ENCODE measurements around the gene ZNF423.

The ZNF423 gene

DNA sequence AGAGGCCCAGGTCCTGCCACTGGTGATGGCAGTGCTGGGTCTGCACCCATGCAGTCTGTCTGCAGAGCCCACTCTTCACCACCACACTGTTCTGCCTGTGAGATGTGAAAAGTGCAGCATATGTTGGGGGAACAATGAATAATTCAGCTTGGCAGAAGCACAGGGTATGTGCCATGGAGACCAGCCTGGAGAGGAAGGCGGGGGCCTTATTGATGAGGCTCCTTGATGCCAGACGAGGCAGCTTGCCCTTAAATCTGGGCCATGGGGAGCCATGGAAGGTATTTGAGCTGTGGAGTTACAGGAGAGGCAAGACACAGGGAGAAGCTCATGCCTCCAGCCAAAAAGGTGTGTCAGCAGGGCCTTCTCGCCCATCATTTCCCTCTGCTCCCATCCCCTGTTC lies 357.6 kb downstream of the ZNF423 start:
- Histone ChIP-seq H2AFZ (ENCODE audit: low read length) (no peak overlapping the region), H3K36me3 (replicated peaks; ENCODE audit: insufficient read depth, low read length) (no peaks in the 10 kb centered on the region), H3K27me3 (replicated peaks; ENCODE audit: insufficient read depth, low read length) (no peaks in the 10 kb centered on the region), H3K79me2 (ENCODE audit: low read length) (no peaks in the 10 kb centered on the region), H3K4me3 (ENCODE audit: low read length) (no peak overlapping the region), H4K20me1 (ENCODE audit: insufficient read depth, low read length) (no peaks in the 10 kb centered on the region), H3K27ac (ENCODE audit: low read length) (no peak overlapping the region), H3K9ac (ENCODE audit: low read length) (no peak overlapping the region), H3K4me1 (ENCODE audit: low read length) (no peaks in the 10 kb centered on the region), H3K4me2 (ENCODE audit: low read depth, low read length) (no peak overlapping the region), H3K9me2 (replicated peaks; ENCODE audit: insufficient read depth, low read length) (no peaks in the 10 kb centered on the region), H3F3A (ENCODE audit: insufficient read depth, low read length) (no peaks in the 10 kb centered on the region), H3K9me3 (replicated peaks; ENCODE audit: insufficient read depth, low read length) (no peaks in the 10 kb centered on the region)
- no peak for DNase-seq
- TF ChIP-seq, protein P1, sequence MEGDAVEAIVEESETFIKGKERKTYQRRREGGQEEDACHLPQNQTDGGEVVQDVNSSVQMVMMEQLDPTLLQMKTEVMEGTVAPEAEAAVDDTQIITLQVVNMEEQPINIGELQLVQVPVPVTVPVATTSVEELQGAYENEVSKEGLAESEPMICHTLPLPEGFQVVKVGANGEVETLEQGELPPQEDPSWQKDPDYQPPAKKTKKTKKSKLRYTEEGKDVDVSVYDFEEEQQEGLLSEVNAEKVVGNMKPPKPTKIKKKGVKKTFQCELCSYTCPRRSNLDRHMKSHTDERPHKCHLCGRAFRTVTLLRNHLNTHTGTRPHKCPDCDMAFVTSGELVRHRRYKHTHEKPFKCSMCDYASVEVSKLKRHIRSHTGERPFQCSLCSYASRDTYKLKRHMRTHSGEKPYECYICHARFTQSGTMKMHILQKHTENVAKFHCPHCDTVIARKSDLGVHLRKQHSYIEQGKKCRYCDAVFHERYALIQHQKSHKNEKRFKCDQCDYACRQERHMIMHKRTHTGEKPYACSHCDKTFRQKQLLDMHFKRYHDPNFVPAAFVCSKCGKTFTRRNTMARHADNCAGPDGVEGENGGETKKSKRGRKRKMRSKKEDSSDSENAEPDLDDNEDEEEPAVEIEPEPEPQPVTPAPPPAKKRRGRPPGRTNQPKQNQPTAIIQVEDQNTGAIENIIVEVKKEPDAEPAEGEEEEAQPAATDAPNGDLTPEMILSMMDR (IDR thresholded peaks at IDR 0.05; ENCODE audit: low read length) = no peak
- TF ChIP-seq EZH2phosphoT487 (IDR thresholded peaks at IDR 0.05; ENCODE audit: low read length) (no peak), EZH2 (optimal IDR thresholded peaks at IDR 0.05; ENCODE audit: low read depth, low read length) (no peak)

DNA sequence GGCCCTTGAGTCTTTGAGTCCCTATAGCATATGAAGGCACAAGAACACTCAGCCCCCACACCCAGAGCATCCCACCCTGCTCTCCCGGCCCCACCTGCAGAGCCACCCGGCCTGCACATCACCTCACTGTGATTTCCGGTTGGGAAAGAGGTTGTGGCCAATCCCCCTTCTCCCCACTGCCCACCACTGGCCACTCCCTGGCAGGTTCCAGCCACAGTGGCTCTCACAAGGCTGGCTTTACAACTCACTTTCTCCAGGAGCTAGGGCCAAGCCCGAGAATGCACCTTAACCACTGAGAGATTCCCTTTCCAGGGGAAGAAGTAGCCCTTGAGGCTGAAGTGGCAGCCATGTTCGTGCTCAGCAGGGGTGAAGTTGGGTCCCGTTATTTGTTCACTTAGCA lies 358.4 kb downstream of the ZNF423 start:
- DNase-seq = no peak
- no peak overlapping the region for H2AFZ ChIP-seq (ENCODE audit: low read length)
- H3K4me1 ChIP-seq (ENCODE audit: low read length) = no peaks in the 10 kb centered on the region
- H3K79me2 ChIP-seq (ENCODE audit: low read length) = no peaks in the 10 kb centered on the region
- H3K9me3 ChIP-seq (replicated peaks; ENCODE audit: insufficient read depth, low read length) = no peaks in the 10 kb centered on the region
- H3K9me2 ChIP-seq (replicated peaks; ENCODE audit: insufficient read depth, low read length) = no peaks in the 10 kb centered on the region
- no peak overlapping the region for H3K4me3 ChIP-seq (ENCODE audit: low read length)
- no peak overlapping the region for H3K4me2 ChIP-seq (ENCODE audit: low read depth, low read length)
- H3K27ac ChIP-seq (ENCODE audit: low read length) = no peak overlapping the region
- H3K36me3 ChIP-seq (replicated peaks; ENCODE audit: insufficient read depth, low read length) = no peaks in the 10 kb centered on the region
- no peaks in the 10 kb centered on the region for H3K27me3 ChIP-seq (replicated peaks; ENCODE audit: insufficient read depth, low read length)
- no peak overlapping the region for H3K9ac ChIP-seq (ENCODE audit: low read length)
- no peaks in the 10 kb centered on the region for H3F3A ChIP-seq (ENCODE audit: insufficient read depth, low read length)
- TF ChIP-seq EZH2phosphoT487 (IDR thresholded peaks at IDR 0.05; ENCODE audit: low read length) (no peak), EZH2 (optimal IDR thresholded peaks at IDR 0.05; ENCODE audit: low read depth, low read length) (no peak)
- TF ChIP-seq, protein P1 (IDR thresholded peaks at IDR 0.05; ENCODE audit: low read length) = no peak
- H4K20me1 ChIP-seq (ENCODE audit: insufficient read depth, low read length) = no peaks in the 10 kb centered on the region

DNA sequence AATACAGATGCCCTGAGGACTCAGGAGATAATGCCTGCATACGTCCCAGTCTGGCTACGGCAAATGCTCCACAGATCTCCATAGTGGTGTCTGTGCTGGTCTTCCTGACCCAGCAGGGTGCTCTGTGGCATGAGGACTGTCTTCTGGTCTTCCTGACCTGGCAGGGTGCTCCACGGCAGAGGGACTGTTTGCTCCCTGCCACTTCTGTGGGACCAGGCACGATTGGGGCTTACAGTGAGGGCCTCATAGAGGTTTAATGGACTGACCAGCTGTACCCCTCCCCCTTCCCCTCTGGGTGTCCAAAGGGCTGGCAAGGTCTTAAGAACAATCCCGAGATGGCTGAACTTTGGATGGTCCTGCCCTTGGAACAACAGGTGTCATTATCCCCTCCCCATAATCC lies 359.3 kb downstream of the ZNF423 start:
- Histone ChIP-seq H3K9me3 (replicated peaks; ENCODE audit: insufficient read depth, low read length) (no peaks in the 10 kb centered on the region), H3K4me1 (ENCODE audit: low read length) (no peaks in the 10 kb centered on the region), H3K27ac (ENCODE audit: low read length) (no peak overlapping the region), H3K4me2 (ENCODE audit: low read depth, low read length) (no peak overlapping the region), H3K9ac (ENCODE audit: low read length) (no peak overlapping the region), H3K79me2 (ENCODE audit: low read length) (no peaks in the 10 kb centered on the region), H2AFZ (ENCODE audit: low read length) (no peak overlapping the region), H3K27me3 (replicated peaks; ENCODE audit: insufficient read depth, low read length) (no peaks in the 10 kb centered on the region), H3K36me3 (replicated peaks; ENCODE audit: insufficient read depth, low read length) (no peaks in the 10 kb centered on the region), H3K4me3 (ENCODE audit: low read length) (no peak overlapping the region), H3K9me2 (replicated peaks; ENCODE audit: insufficient read depth, low read length) (no peaks in the 10 kb centered on the region), H4K20me1 (ENCODE audit: insufficient read depth, low read length) (no peaks in the 10 kb centered on the region), H3F3A (ENCODE audit: insufficient read depth, low read length) (no peaks in the 10 kb centered on the region)
- no peak for TF ChIP-seq EZH2phosphoT487 (IDR thresholded peaks at IDR 0.05; ENCODE audit: low read length)
- TF ChIP-seq EZH2 (optimal IDR thresholded peaks at IDR 0.05; ENCODE audit: low read depth, low read length) = no peak
- TF ChIP-seq, protein P1 (IDR thresholded peaks at IDR 0.05; ENCODE audit: low read length) = no peak
- DNase-seq = no peak

All from MM.1S (cell line).